Keratinocyte (primary cell): Measurements from ENCODE around the gene ENKUR.

Experiments used
- CTCF ChIP-seq, 3 experiments: IDR thresholded peaks in 1 of 3; conservative IDR thresholded peaks in 1 of 3; optimal IDR thresholded peaks in 1 of 3; 2 replicates in 2 of 3; 3 replicates in 1 of 3; pipeline versions ENCODE3 to v1.5.1; 2011; ENCODE audit warnings: low read length in 3 of 3, mild to moderate bottlenecking in 3 of 3, moderate library complexity in 2 of 3, control low read depth in 1 of 3, inconsistent platforms in 1 of 3; ENCODE audit not compliant: insufficient read depth in 2 of 3; ENCODE audit errors: extremely low read depth in 1 of 3
- EZH2 ChIP-seq: IDR thresholded peaks from one replicate; pipeline ENCODE4 v1.6.1; 2012; ENCODE audit warnings: inconsistent platforms, mild to moderate bottlenecking, low read length, moderate library complexity

- TF ChIP-seq CTCF (optimal IDR thresholded peaks at IDR 0.05 in 1 of 3, IDR thresholded peaks at IDR 0.05 in 1 of 3, conservative IDR thresholded peaks at IDR 0.05 in 1 of 3; ENCODE audit: extremely low read depth in 1 of 3, insufficient read depth in 2 of 3, low read length in 3 of 3) (no peak), EZH2 (no peak)
These were observed 41.0 kb downstream of the ENKUR start for GRCh38 chr10:24974976-24975375.
